Skin of body (tissue), 2 donors: ENCODE measurements around the gene DCPS. TPM values are rescaled to one million over a fixed set of nuclear protein-coding genes. Genes with fewer than 3 reads are reported as not detected.
"Not testable (repeated sequence)": the region's sequence is repeated elsewhere in the genome, so short reads cannot be mapped to it uniquely, and the experiment has no call there.

Experiments used
- DNase-seq: peaks from one replicate; lab custom pipeline; 2025; lab: John Stamatoyannopoulos, UW
- total RNA-seq: library from RNA; depleted of rRNA; stranded (reverse); fragments of >200 nt; gene quantifications from one replicate; pipeline ENCODE4 v1.2.3, GENCODE V29; 2014

The DCPS gene
- total RNA-seq, 1 donor from 2014 or later = 6.3 TPM

DNA sequence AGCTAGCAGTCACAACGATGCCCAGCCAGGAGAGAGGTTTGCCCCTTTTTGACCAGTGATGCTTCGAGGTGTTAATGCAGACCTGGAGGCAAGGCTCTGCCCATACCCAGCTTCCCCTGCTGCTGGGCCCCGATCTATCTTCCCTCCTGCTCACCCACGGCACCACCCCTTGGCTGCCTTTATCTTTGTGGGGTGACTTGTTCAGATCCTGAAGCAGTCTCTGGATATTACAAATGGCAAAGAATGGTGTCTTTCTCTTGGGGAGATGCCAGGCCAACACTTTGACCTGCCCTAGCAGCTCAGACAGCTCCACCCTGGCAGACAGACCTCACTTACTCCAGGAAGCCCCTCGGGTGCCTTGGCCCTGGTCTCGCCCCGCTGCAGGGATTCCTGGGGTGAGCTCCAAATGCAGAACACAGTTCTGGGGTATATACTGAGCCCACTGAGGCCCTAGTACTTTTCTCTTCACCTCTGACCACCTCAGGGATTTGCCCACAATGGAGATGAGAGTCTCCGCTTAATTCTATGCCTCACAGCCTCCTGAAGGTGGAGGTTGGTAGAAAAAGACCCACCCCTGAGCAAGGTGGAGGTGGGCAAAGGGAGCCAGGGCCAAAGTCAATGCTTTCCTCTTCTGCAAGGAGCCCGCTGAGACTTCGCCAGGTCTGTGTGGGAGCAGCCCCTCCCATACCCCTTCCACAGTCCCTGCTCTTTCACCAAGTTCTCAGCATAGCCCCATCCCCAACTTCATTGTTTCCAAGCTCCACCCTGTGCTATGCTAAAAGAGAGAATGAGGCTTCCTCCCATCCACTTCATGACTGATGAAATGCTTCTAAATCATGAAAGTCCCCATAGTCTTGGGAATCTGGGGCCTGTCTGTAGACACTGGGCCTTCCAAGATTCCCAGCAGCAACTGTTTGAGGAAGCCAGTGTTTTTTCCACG, 40.6 kb downstream of the DCPS start:
- no peak for DNase-seq

GRCh38 chr11:126345283-126345682, 41.4 kb downstream of the DCPS start:
- no peak for DNase-seq

- DNase-seq = peak; percentile 43
These were observed 42.1 kb downstream of the DCPS start for GRCh38 chr11:126345759-126346585.

GRCh38 chr11:126346586-126346940, 42.7 kb downstream of the DCPS start:
- no peak for DNase-seq

- not testable (repeated sequence) for DNase-seq
These were observed 43.1 kb downstream of the DCPS start for GRCh38 chr11:126346946-126347345.

GRCh38 chr11:126347751-126348668, 44.1 kb downstream of the DCPS start:
- no peak for DNase-seq

DNA sequence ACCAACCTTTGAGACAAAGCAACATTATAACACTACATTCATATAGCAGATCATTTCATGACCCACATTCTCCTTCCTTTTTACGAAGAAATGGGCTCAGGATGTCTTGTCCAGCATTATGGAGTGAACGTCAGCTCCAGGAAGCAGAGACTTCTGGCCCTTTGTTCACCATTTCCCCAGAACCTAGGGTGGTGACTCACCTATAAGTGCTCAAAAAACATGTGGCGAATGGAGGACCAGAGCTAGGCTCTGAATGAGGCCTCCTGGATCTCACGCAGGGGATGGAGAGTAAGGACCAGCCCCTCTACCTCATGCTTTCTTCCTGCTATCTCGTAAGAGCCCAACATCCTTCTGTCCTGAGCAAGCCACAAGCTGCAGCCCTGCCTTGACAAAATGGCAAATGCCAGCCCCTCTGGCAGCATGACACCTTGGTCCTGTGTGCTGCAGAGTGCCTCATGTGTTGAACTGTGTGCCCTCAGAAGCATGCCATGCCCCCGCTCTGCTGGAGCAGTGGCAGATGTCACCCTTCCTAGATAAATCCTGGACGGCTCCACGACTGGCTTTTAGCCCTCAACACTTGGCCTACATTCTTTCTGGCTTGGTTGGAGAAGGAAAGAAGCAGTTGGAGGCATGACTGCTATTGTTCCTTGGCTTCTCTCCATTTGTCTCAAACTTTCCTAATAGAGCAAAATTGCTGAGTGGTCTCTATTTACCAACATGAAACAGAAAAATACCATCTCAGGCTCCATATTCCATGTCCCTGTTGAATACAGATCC, 45.1 kb downstream of the DCPS start:
- peak; percentile 71 for DNase-seq

DNA sequence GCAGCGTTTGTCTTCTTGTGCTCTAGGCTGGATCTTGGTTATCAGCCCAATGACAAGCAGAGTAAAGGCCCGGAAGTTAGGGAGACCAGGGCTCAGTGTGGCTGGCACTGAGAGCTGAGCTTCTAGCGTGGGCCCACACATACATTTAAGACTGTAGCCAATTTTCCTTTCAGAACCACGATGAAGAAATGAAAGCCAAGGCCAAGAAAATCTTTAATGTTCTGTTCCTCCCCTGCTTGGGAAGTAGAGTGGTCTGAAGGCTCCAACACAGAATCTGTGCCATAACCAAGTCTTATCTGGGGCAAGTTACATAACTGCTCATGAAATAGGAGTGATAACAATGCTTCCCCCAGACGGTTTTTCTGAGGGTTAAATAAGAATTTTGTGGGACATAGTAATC, 47.0 kb downstream of the DCPS start:
- no peak for DNase-seq

- DNase-seq = no peak
These were observed 48.3 kb downstream of the DCPS start for GRCh38 chr11:126352163-126352562.

- DNase-seq = no peak
These were observed 49.3 kb downstream of the DCPS start for GRCh38 chr11:126352934-126353801.

- DNase-seq = no peak
These were observed 50.9 kb downstream of the DCPS start for GRCh38 chr11:126354631-126355323.

DNA sequence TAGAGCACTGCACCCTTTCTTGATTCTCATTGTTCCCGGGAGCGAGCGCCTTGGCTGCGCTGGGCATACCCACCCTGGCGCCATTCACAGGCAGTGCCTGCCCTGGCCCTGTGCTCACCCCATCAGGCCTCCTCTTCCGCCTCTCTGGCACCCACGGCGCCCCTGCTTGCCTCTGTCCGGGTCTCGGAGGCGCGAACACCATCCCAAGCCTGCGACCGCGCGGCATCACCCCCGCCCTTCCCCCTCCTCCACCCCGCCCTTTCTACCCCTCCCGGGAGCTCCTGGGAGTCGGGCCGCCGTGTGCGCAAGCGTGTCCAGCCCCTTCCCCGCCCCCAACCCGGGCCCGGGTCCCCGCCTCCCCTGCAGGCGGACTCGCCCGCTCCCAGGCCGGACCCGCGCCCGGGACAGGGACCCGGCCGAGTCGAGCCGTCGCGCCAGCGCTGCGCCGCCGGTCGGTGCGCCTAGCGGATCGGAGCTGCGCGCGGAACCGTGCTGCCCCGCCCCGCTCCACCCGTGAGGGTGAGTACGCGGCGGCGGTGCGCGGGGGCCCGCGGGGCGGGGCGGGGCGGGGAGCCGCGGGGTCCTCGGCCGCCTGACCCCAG, 51.6 kb downstream of the DCPS start, which contains the start of gene ST3GAL4:
ST3GAL4 (plus strand) TSS at position 363 of the 602 bp plus-strand sequence. CDS start 50,470 bp downstream, outside the sequence.
- peak; percentile 65 for DNase-seq

DNA sequence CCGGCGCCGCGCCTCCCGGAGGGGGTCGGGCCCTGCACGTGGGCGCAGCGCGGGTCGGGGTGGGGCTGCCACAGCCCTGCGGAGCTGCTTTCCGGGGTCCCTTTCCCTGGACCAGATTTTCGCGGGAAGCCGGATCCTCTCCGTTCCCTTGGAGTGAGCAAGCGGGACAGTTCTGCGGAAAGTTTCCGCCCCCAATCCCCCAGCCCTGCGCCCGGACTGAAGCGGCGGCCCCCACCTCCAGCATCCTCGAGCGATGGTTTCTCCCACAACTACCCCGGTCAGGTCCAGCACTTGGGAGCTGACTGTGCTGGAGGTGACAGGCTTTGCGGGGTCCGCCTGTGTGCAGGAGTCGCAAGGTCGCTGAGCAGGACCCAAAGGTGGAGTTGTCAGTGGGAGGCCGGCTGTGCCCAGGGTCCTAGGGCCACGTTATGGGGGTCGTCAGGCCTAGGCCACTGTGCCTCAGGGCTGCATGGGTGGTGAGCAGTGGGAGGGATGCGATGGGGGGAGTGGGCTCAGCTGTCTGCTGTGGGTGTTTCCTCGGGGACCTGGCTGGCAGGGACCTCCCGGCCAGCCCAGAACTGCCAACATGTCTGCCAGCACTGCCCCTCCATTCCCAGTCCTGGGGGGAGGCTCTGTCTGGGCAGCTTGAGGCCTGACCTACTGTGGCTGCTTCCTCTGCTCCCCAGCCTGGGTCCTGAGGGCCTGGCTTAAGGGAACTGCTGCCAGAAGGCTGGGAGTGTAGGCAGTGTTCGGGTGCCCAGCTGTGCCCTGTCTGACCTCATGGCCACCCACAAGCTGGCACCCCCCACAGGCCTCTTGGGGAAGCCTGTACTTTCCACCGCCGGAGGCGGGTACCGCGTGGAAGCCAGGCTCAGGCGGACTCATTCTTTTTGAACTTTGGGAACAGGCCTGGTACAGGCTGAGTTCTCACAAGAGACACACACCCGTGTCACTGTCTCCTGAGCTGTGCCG, 52.4 kb downstream of the DCPS start:
- DNase-seq = peak; percentile 24

DNA sequence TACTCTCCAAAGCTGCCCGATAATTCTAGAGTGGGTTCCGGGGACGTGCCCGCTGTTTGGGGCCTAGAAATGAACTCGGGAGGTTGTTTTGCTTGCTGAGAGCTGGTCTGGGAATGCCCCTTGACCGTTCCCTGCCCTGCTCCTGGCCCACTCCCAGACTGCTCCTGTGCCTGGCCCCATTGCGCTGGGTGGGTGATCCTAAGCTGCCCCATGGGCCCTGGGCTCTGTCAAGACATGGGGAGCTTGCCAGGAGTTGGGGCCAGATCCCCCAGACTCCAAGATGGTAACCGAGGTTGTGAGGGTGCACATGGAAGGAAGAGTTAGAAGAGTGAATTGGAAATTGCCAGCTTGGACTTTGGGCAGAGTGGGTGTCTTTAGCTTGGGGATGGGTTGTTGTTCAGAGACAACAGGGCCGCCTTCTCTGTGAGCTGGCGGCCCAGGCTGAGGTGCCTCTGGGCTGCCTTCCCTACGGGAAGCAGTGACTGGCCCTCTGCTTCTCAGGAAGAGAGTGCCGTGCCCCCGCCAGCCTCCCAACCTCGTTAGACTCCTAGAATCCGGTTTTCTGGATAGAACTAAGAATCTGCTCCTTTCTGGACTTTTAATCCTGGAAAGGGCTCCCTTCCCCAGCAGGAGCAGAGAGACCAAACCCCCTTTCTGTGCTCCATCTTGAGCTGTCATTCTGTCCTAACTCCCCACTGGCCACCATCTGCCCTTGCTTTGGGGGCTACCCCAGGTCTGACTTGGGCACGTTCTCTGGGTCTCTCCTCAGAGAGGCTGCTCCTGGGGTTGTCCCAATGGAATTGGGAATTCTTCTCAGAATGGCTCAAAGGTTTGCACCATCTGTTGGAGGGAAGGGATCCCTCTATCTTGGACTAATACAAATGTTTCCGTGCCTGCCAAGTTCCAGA, 53.4 kb downstream of the DCPS start:
- DNase-seq = no peak

GRCh38 chr11:126357969-126358762, 54.3 kb downstream of the DCPS start:
- DNase-seq = no peak
